GM06990 (cell line): ENCODE results near the gene XAGE5.
"Not testable (repeated sequence)": the region's sequence is repeated elsewhere in the genome, so short reads cannot be mapped to it uniquely, and the experiment has no call there.

Experiments used
- DNase-seq: peaks from one replicate; pipeline ENCODE4 v3.0.0-alpha.2; 2011; ENCODE audit not compliant: insufficient read length; ENCODE audit errors: extremely low read depth
- H3K27me3 ChIP-seq: replicated peaks from 2 replicates; pipeline ENCODE4 v1.6.0; 2011; ENCODE audit warnings: low read length; ENCODE audit not compliant: control insufficient read depth, insufficient read depth
- H3K36me3 ChIP-seq: 2 replicates; pipeline ENCODE4 v1.5.1; 2011; ENCODE audit warnings: low read length; ENCODE audit not compliant: control insufficient read depth, insufficient read depth
- H3K4me3 ChIP-seq: replicated peaks from 2 replicates; pipeline ENCODE4 v1.5.1; 2011; ENCODE audit warnings: low read depth, mild to moderate bottlenecking, control low read depth, low read length
- TF ChIP-seq, protein P1 (sequence below): IDR thresholded peaks from 2 replicates; pipeline ENCODE4 v1.5.1; 2011; ENCODE audit warnings: low read length, control low read depth, mild to moderate bottlenecking, inconsistent platforms; ENCODE audit not compliant: insufficient read depth, poor library complexity, severe bottlenecking

The XAGE5 gene

DNA sequence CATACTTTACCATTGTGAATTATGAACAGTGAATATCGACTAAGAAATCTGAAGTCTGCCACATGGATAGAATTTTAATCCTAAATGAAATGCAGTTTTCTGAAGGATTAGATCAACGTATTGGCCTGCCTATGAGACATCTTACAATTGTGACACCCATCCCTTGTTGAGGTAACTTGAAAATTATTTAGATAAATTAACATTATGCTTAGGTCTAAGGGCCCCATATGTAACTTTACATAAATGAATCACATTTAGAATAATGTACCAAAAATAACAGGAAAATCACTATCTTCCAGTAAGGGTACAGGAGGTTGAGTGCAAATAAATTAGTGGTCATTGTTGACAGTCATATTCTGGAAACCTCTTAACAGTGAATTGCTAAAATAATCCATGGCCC, 13.5 kb downstream of the XAGE5 start:
- Histone ChIP-seq H3K27me3 (no peaks in the 10 kb centered on the region), H3K4me3 (no peak overlapping the region), H3K36me3 (no peaks in the 10 kb centered on the region)
- TF ChIP-seq, protein P1, sequence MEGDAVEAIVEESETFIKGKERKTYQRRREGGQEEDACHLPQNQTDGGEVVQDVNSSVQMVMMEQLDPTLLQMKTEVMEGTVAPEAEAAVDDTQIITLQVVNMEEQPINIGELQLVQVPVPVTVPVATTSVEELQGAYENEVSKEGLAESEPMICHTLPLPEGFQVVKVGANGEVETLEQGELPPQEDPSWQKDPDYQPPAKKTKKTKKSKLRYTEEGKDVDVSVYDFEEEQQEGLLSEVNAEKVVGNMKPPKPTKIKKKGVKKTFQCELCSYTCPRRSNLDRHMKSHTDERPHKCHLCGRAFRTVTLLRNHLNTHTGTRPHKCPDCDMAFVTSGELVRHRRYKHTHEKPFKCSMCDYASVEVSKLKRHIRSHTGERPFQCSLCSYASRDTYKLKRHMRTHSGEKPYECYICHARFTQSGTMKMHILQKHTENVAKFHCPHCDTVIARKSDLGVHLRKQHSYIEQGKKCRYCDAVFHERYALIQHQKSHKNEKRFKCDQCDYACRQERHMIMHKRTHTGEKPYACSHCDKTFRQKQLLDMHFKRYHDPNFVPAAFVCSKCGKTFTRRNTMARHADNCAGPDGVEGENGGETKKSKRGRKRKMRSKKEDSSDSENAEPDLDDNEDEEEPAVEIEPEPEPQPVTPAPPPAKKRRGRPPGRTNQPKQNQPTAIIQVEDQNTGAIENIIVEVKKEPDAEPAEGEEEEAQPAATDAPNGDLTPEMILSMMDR: no peak
- no peak for DNase-seq

DNA sequence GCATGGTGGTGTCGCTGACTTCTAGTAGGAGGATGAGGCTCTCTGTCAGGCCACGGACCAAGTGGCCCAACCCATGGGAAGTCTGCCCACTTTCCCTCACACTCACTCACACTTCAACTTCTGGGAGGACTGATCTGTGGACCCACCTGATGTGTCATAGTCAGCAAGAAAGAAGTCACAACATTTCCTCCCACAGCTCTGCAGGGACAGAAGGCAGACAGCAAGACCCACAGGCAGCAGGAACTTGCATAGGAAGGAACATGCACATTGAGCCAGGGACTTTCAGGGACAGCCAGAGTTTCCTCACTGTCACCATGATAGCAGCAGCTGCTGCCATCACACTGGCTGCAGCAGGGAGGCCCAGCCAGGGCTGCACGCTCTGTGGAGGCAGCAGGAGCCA, 19.5 kb downstream of the XAGE5 start:
- Histone ChIP-seq H3K27me3 (no peaks in the 10 kb centered on the region), H3K4me3 (no peak overlapping the region), H3K36me3 (no peaks in the 10 kb centered on the region)
- DNase-seq: no peak
- TF ChIP-seq, protein P1: no peak

DNA sequence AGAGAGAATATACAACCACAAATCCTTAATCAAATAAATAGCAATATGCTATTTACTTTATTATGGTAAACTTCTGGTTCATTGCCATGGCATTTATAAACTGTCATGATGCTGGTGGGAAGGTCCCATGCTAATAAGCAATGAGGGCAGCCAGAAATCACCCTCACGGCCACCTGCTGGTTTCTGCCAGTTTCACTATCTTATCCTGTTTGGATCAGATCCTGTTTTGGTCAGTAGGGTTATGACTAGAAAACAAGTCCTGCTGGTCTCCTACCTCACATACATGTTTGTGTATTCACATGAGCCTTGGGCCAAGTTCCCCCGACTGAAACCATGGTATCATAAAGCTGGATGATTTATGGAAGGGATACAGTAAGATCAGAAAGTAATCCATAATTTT, 28.1 kb downstream of the XAGE5 start:
- no peaks in the 10 kb centered on the region for H3K36me3 ChIP-seq
- no peaks in the 10 kb centered on the region for H3K27me3 ChIP-seq
- no peak overlapping the region for H3K4me3 ChIP-seq
- no peak for DNase-seq
- TF ChIP-seq, protein P1: no peak

DNA sequence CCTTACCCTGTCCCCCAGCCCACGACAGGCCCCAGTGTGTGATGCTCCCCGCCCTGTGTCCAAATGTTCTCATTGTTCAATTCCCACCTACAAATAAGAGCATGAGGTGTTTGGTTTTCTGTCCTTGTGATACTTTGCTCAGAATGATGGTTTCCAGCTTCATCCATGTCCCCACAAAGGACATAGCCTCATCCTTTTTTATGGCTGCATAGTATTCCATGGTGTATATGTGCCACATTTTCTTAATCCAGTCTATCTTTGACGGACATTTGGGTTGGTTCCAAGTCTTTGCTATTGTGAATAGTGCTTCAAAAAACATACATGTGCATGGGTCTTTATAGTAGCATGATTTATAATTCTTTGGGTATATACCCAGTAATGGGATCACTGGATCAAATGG, 32.5 kb downstream of the XAGE5 start:
- not testable (repeated sequence) for H3K36me3 ChIP-seq, DNase-seq, H3K4me3 ChIP-seq, H3K27me3 ChIP-seq

DNA sequence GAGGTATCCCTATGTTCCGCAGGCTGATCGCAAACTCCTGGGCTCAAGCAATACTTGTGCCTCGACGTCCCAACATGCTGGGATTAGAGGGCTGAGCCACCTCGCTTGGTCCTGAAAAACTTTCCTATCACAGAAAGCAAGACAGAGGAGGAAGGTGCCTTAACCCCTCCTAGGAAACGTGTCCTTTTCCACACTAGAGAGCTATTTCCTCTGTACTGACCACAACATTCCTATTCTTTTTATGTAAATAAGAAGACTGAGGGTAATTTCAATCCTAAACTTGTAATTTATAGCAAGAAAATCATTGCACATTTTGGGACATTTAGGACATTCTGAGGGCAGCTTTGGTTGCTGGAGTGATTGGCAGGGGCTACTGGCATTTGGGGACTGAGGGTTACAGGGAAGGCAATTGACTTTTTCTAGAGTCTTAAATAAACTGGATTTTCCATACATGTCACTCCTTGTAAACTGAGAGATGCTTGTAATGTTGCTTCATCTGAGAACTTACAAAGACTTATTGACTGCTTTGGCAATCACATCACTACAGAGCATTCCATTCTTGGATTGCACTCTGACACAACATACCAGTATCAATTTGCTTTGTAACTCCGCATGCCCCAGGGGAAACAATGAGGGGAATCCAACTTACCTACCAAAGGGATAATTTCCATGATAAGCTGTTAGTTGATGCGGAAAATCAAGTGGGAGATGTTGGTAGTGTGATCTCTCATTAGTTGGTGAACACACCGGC, 41.2 kb downstream of the XAGE5 start:
- no peak for DNase-seq
- TF ChIP-seq, protein P1: no peak
- no peak overlapping the region for H3K4me3 ChIP-seq
- H3K36me3 ChIP-seq: no peaks in the 10 kb centered on the region
- no peaks in the 10 kb centered on the region for H3K27me3 ChIP-seq

DNA sequence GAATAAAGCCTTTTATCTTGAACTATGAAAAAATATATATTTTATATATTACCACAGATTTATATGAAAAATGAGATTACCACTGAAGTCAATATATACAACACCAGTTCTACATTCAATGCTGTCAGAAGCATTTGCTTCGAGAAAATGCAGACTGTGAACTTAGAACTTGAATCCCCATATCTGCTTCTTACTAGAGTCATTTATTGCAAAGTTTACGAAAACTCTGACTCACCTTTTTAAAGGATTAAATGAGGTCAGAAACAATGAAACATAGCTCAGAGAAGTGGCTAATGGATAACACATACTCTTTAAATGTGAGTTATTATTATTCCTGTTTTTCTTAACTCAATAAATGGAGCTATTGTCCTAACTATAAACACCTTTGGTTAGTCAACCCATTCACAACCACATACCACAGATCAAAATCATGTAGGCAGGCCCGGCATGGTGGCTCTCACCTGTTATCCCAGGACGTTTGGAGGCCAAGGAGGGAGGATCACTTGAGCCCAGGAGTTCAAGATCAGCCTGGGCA, 46.0 kb downstream of the XAGE5 start:
- not testable (repeated sequence) for H3K27me3 ChIP-seq, H3K36me3 ChIP-seq, DNase-seq, H3K4me3 ChIP-seq

DNA sequence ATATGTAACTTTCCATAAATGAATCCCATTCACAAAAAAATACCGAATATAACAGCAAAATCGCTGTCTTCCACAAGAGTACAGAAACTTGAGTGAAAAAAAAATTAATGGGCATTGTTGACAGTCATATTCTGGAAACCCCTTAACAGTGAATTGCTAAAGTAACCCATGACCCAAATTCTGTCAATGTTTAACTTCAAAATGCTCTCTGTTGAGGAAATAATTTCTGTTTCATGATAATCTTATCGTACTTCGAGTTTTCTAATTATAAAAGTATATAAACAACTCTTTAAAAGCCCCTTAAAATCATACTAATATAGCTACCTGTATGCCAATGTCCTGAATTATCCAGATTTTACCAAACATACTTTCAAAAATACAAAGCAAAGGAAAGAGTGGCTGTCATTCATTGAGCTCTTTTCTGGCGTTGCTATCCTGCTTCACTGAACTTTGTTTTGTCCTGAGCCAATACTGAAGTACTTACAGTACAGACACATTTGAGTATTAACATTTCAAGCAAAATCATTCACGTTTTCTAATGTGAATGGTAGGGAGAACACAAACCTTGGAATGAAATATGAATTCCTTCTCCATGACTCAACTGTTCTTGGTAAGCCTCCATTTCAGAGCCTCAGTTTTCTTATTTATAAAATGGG, 54.4 kb downstream of the XAGE5 start:
- no peak overlapping the region for H3K4me3 ChIP-seq
- H3K27me3 ChIP-seq: no peaks in the 10 kb centered on the region
- no peak for DNase-seq
- no peaks in the 10 kb centered on the region for H3K36me3 ChIP-seq
- TF ChIP-seq, protein P1: no peak
